GM18519 (cell line): ENCODE measurements around the gene ZNF697.
"Not testable (repeated sequence)": the region's sequence is repeated elsewhere in the genome, so short reads cannot be mapped to it uniquely, and the experiment has no call there.

Source experiments
- ATAC-seq: cut with Tn5 transposase; IDR thresholded peaks from one replicate; pipeline ENCODE4 v1.9.1; 2021; ENCODE audit warnings: mild to moderate bottlenecking, moderate library complexity; ENCODE audit not compliant: unreplicated experiment, low FRiP score

Gene ZNF697

GRCh38 chr1:119647734-119648619, at the start of gene ZNF697:
Gene ZNF697 (minus strand): TSS chr1:119648266. CDS start chr1:119626100, 22,166 bp downstream.
- ATAC-seq, result no peak

- no peak for ATAC-seq
Measured at GRCh38 chr1:119697598-119697997, 49.5 kb upstream of the ZNF697 start.

GRCh38 chr1:119696863-119697262, 48.8 kb upstream of the ZNF697 start:
- ATAC-seq, result not testable (repeated sequence)

- ATAC-seq, result no peak
Measured at GRCh38 chr1:119689511-119689910, 41.4 kb upstream of the ZNF697 start.

- ATAC-seq, result no peak
Measured at GRCh38 chr1:119688810-119689209, 40.7 kb upstream of the ZNF697 start.

- no peak for ATAC-seq
Measured at GRCh38 chr1:119687434-119688079, 39.5 kb upstream of the ZNF697 start.

GRCh38 chr1:119686661-119687060, 38.6 kb upstream of the ZNF697 start:
- ATAC-seq, result no peak

- no peak for ATAC-seq
Measured at GRCh38 chr1:119683893-119684292, 35.8 kb upstream of the ZNF697 start.

GRCh38 chr1:119682141-119682540, 34.1 kb upstream of the ZNF697 start:
- ATAC-seq, result no peak

- no peak for ATAC-seq
Measured at GRCh38 chr1:119681560-119681959, 33.5 kb upstream of the ZNF697 start.

GRCh38 chr1:119680723-119681122, 32.7 kb upstream of the ZNF697 start:
- ATAC-seq, result no peak

GRCh38 chr1:119680193-119680592, 32.1 kb upstream of the ZNF697 start:
- ATAC-seq, result no peak

GRCh38 chr1:119679223-119679622, 31.2 kb upstream of the ZNF697 start:
- no peak for ATAC-seq

- ATAC-seq, result no peak
Measured at GRCh38 chr1:119676571-119677206, 28.6 kb upstream of the ZNF697 start.

- peak; percentile 47 for ATAC-seq
Measured at GRCh38 chr1:119675349-119676345, 27.6 kb upstream of the ZNF697 start.

GRCh38 chr1:119674835-119675289, 26.8 kb upstream of the ZNF697 start:
- no peak for ATAC-seq

- no peak for ATAC-seq
Measured at GRCh38 chr1:119674111-119674526, 26.1 kb upstream of the ZNF697 start.

- ATAC-seq, result no peak
Measured at GRCh38 chr1:119673171-119673940, 25.3 kb upstream of the ZNF697 start.

- ATAC-seq, result no peak
Measured at GRCh38 chr1:119670898-119671297, 22.8 kb upstream of the ZNF697 start.
